B cell (primary cell): ENCODE data around the gene CNPPD1. TPM values are rescaled to one million over a fixed set of nuclear protein-coding genes. Genes with fewer than 3 reads are reported as not detected.

Experiments used
- ATAC-seq: fragments of 200-7000 bp; cut with Tn5 transposase; one replicate; pipeline ENCODE4 v1.10.0; 2021; ENCODE audit warnings: low read depth, mild to moderate bottlenecking, moderate number of reproducible peaks, moderate library complexity
- CTCF ChIA-PET: fragments of 350-600 bp; sonication (Branson Sonifier 250); formaldehyde crosslinking; loops from one replicate; lab custom pipeline; 2021; ENCODE audit warnings: antibody characterized with exemption, inconsistent platforms; lab: Charles Lee
- POLR2A ChIA-PET: fragments of 350-600 bp; sonication (Branson Sonifier 250); formaldehyde crosslinking; loops from one replicate; lab custom pipeline; 2021; ENCODE audit warnings: antibody characterized with exemption; lab: Charles Lee
- DNase-seq: peaks from one replicate; pipeline ENCODE4 v3.0.0; 2013
- H2AFZ ChIP-seq: 2 replicates; pipeline ENCODE4 v1.6.1; 2012; ENCODE audit warnings: mild to moderate bottlenecking, low read depth, low read length; ENCODE audit not compliant: insufficient read depth, poor library complexity, severe bottlenecking
- H3K27ac ChIP-seq, 2 donors: 1 replicate in 1 of 2; 2 replicates in 1 of 2; pipeline ENCODE4 v1.5.1; 2012 to 2013; ENCODE audit warnings: low read length in 2 of 2, mild to moderate bottlenecking in 2 of 2, moderate library complexity in 1 of 2
- H3K27me3 ChIP-seq, 4 experiments: fragments of 200-600 bp in 1 of 4; sonication (generic) in 1 of 4; replicated peaks in 1 of 4; 1 replicate in 2 of 4; 2 replicates in 2 of 4; pipeline versions ENCODE4 v1.6.1 to v1.7.0; 2013 to 2016; ENCODE audit warnings: low read length in 3 of 4, mild to moderate bottlenecking in 2 of 4, mixed read lengths in 1 of 4, moderate library complexity in 1 of 4; ENCODE audit not compliant: insufficient read depth in 4 of 4, control insufficient read depth in 3 of 4; ENCODE audit errors: control extremely low read depth in 1 of 4
- H3K36me3 ChIP-seq, 2 experiments: replicated peaks in 1 of 2; 1 replicate in 1 of 2; 2 replicates in 1 of 2; pipeline versions ENCODE4 v1.6.1 to v1.7.1; 2013; ENCODE audit warnings: low read length in 1 of 2; ENCODE audit not compliant: insufficient read depth in 2 of 2, control insufficient read depth in 1 of 2; ENCODE audit errors: control extremely low read depth in 1 of 2, extremely low read depth in 1 of 2
- H3K4me1 ChIP-seq, 2 donors: fragments of 200-600 bp in 1 of 2; sonication (generic) in 1 of 2; 1 replicate in 1 of 2; 2 replicates in 1 of 2; pipeline versions ENCODE4 v1.5.1 to v1.6.1; 2013 to 2017; ENCODE audit warnings: low read length in 2 of 2; ENCODE audit not compliant: control insufficient read depth in 2 of 2, insufficient read depth in 2 of 2
- H3K4me2 ChIP-seq: replicated peaks from 2 replicates; pipeline ENCODE3; 2012; ENCODE audit warnings: mild to moderate bottlenecking, low read depth, low read length; ENCODE audit not compliant: poor library complexity, severe bottlenecking
- H3K4me3 ChIP-seq, 5 experiments: fragments of 200-600 bp in 1 of 5; sonication (generic) in 1 of 5; 1 replicate in 3 of 5; 2 replicates in 2 of 5; pipeline versions ENCODE4 v1.5.1 to v1.7.0; 2011 to 2016; ENCODE audit warnings: low read length in 4 of 5, mild to moderate bottlenecking in 4 of 5, low read depth in 2 of 5, control low read depth in 1 of 5, moderate library complexity in 1 of 5; ENCODE audit not compliant: insufficient read depth in 1 of 5; ENCODE audit errors: control extremely low read depth in 1 of 5, extremely low read depth in 1 of 5
- H3K79me2 ChIP-seq: fragments of 200-600 bp; sonication (generic); one replicate; pipeline ENCODE4 v1.6.0; 2016; ENCODE audit warnings: low read length; ENCODE audit not compliant: control insufficient read depth, insufficient read depth
- H3K9ac ChIP-seq: fragments of 200-600 bp; sonication (generic); 2 replicates; pipeline ENCODE4 v1.6.1; 2017; ENCODE audit warnings: mild to moderate bottlenecking, low read length, moderate library complexity
- H3K9me3 ChIP-seq, 3 donors: one replicate each; pipeline versions ENCODE4 v1.6.1 to v1.7.1; 2013; ENCODE audit warnings: low read length in 2 of 3; ENCODE audit not compliant: control insufficient read depth in 2 of 3, insufficient read depth in 1 of 3; ENCODE audit errors: control extremely low read depth in 1 of 3
- H4K20me1 ChIP-seq: 2 replicates; pipeline ENCODE4 v1.6.0; 2012; ENCODE audit warnings: mild to moderate bottlenecking, low read length; ENCODE audit not compliant: insufficient read depth, control insufficient read depth, poor library complexity, severe bottlenecking
- H3K27ac Mint-ChIP-seq: one replicate; pipeline ENCODE4 v1.8.0; 2021; ENCODE audit warnings: mixed read lengths
- H3K27me3 Mint-ChIP-seq: one replicate; pipeline ENCODE4 v1.8.0; 2021; ENCODE audit warnings: mixed read lengths
- H3K4me1 Mint-ChIP-seq: one replicate; pipeline ENCODE4 v1.8.0; 2021; ENCODE audit warnings: mixed read lengths
- H3K4me3 Mint-ChIP-seq: one replicate; pipeline ENCODE4 v1.8.0; 2021; ENCODE audit warnings: mixed read lengths
- H3K9me3 Mint-ChIP-seq: one replicate; pipeline ENCODE4 v1.8.0; 2022; ENCODE audit warnings: mixed read lengths; ENCODE audit not compliant: insufficient read depth
- CTCF ChIP-seq: fragments of 200-600 bp; IDR thresholded peaks from one replicate; pipeline ENCODE4 v1.8.0; 2022; ENCODE audit warnings: antibody characterized with exemption, mild to moderate bottlenecking
- EZH2 ChIP-seq: IDR thresholded peaks from 2 replicates; pipeline ENCODE4 v1.6.1; 2012; ENCODE audit warnings: borderline replicate concordance, low read depth, mild to moderate bottlenecking, moderate library complexity, low read length; ENCODE audit not compliant: insufficient read depth, poor library complexity, severe bottlenecking
- WGBS: methylation state at CpG from one replicate; pipeline ENCODE4 v1.1.5; 2013; ENCODE audit warnings: missing lambda C conversion rate; ENCODE audit not compliant: insufficient coverage; 5-methylcytosine and 5-hydroxymethylcytosine counted together
- intact Hi-C: fragments of 100-400 bp; cut with micrococcal nuclease; formaldehyde crosslinking; loops from one replicate; pipeline ENCODE4 v1.10.0; 2022
- polyA plus RNA-seq: library from polyadenylated mRNA; depleted of rRNA; stranded (reverse); fragments of >200 nt; gene quantifications from 2 replicates; pipeline ENCODE4 v1.2.3, GENCODE V29; 2012
- total RNA-seq, 2 donors: library from RNA; stranded (reverse); fragments of 120-200 nt in 1 of 2; gene quantifications; 1 replicate in 1 of 2; 2 replicates in 1 of 2; pipeline versions ENCODE4 v1.2.3 to v1.2.4, GENCODE V29; 2013 to 2022

The CNPPD1 gene
- total and polyA plus RNA-seq, 2 donors (not counting 1 experiment from before 2014, with no cell fraction given), result 150 to 159 TPM

GRCh38 chr2:219142329-219142728 lies 34.4 kb downstream of the CNPPD1 start:
- ChIA-PET POLR2A (no interaction called here), CTCF (interaction anchor here (1.1 to 1.2 kb wide), 2 partner anchors 14 to 112 kb away, joined by 4 read pairs; no protein-coding TSS in a partner anchor)
- Mint-ChIP-seq H3K9me3 (no peaks in the 10 kb centered on the region), H3K27ac (no peak overlapping the region), H3K4me3 (no peak overlapping the region), H3K4me1 (no peaks in the 10 kb centered on the region), H3K27me3 (no peaks in the 10 kb centered on the region)
- ATAC-seq (no peak), DNase-seq (no peak)
- intact Hi-C loops, result no loop called here
- H3K36me3 ChIP-seq, result peaks cover 4 to 68% of the 10 kb centered on the region in 2 experiments
- H4K20me1 ChIP-seq, result peaks cover 9% of the 10 kb centered on the region
- peaks cover 8% of the 10 kb centered on the region for H3K79me2 ChIP-seq
- H3K27ac ChIP-seq, result no peak overlapping the region
- TF ChIP-seq EZH2, result no peak
- no peak for TF ChIP-seq CTCF
- no peaks in the 10 kb centered on the region for H3K27me3 ChIP-seq
- 93% methylated on average over 4 of the region's 6 CpGs for WGBS
- no peak overlapping the region for H2AFZ ChIP-seq
- no peak overlapping the region for H3K4me2 ChIP-seq
- H3K9me3 ChIP-seq, result no peaks in the 10 kb centered on the region
- H3K9ac ChIP-seq, result no peak overlapping the region
- H3K4me3 ChIP-seq, result no peak overlapping the region
- no peaks in the 10 kb centered on the region for H3K4me1 ChIP-seq

- intact Hi-C loops, result no loop called here
- Histone ChIP-seq H4K20me1 (peaks cover 9% of the 10 kb centered on the region), H3K36me3 (peaks cover 1 to 55% of the 10 kb centered on the region in 2 experiments), H2AFZ (no peak overlapping the region), H3K79me2 (peaks cover 8% of the 10 kb centered on the region), H3K4me3 (no peak overlapping the region), H3K9me3 (no peaks in the 10 kb centered on the region), H3K9ac (no peak overlapping the region), H3K4me1 (no peaks in the 10 kb centered on the region), H3K4me2 (no peak overlapping the region), H3K27me3 (no peaks in the 10 kb centered on the region), H3K27ac (no peak overlapping the region)
- no peaks in the 10 kb centered on the region for H3K9me3 Mint-ChIP-seq
- CTCF ChIA-PET, result no interaction called here
- ATAC-seq (no peak), DNase-seq (no peak)
- TF ChIP-seq CTCF (no peak), EZH2 (no peak)
- no peak overlapping the region for H3K4me3 Mint-ChIP-seq
- POLR2A ChIA-PET, result no interaction called here
- no peak overlapping the region for H3K27ac Mint-ChIP-seq
- WGBS, result no CpG with 5 or more reads among the region's 3 CpGs
- no peaks in the 10 kb centered on the region for H3K27me3 Mint-ChIP-seq
- no peaks in the 10 kb centered on the region for H3K4me1 Mint-ChIP-seq
Observed at GRCh38 chr2:219140722-219141121, 36.0 kb downstream of the CNPPD1 start.
